Ishikawa (cell line): ENCODE data around the gene ANP32B.

Experiments
- CEBPB ChIP-seq: IDR thresholded peaks from 2 replicates; pipeline ENCODE4 v1.6.1; 2012
- CREB1 ChIP-seq: IDR thresholded peaks from 2 replicates; pipeline ENCODE4 v1.6.1; 2012; ENCODE audit warnings: low read depth
- EGR1 ChIP-seq: IDR thresholded peaks from 2 replicates; pipeline ENCODE4 v1.6.1; 2012
- EP300 ChIP-seq: IDR thresholded peaks from 2 replicates; pipeline ENCODE4 v1.6.1; 2012; ENCODE audit warnings: borderline replicate concordance
- FOXM1 ChIP-seq: IDR thresholded peaks from 2 replicates; pipeline ENCODE4 v1.6.1; 2012; ENCODE audit warnings: low read depth, borderline replicate concordance
- NFIC ChIP-seq: IDR thresholded peaks from 2 replicates; pipeline ENCODE4 v1.6.1; 2012
- RAD21 ChIP-seq: IDR thresholded peaks from 2 replicates; pipeline ENCODE4 v1.6.1; 2012; ENCODE audit warnings: low read depth
- TAF1 ChIP-seq: IDR thresholded peaks from 2 replicates; pipeline ENCODE4 v1.6.1; 2012; ENCODE audit warnings: low read depth, mild to moderate bottlenecking
- TCF12 ChIP-seq: IDR thresholded peaks from 2 replicates; pipeline ENCODE4 v1.6.1; 2012; ENCODE audit warnings: low read depth
- TEAD4 ChIP-seq: IDR thresholded peaks from 2 replicates; pipeline ENCODE4 v1.6.1; 2012
- USF1 ChIP-seq: IDR thresholded peaks from 2 replicates; pipeline ENCODE4 v1.6.1; 2012
- YY1 ChIP-seq: IDR thresholded peaks from 2 replicates; pipeline ENCODE4 v1.6.1; 2012; ENCODE audit warnings: low read depth
- ZBTB7A ChIP-seq: IDR thresholded peaks from 2 replicates; pipeline ENCODE4 v1.6.1; 2012; ENCODE audit warnings: low read depth
- TF ChIP-seq, protein P1 (sequence below): IDR thresholded peaks from 2 replicates; pipeline ENCODE4 v1.6.1; 2012
- TF ChIP-seq, protein P2 (sequence below): IDR thresholded peaks from 2 replicates; pipeline ENCODE4 v1.6.1; 2012; ENCODE audit warnings: low read depth, mild to moderate bottlenecking

The ANP32B gene

GRCh38 chr9:98022447-98022846 lies 39.3 kb downstream of the ANP32B start:
- TF ChIP-seq YY1, result no peak
- TF ChIP-seq USF1, result no peak
- TF ChIP-seq TEAD4, result no peak
- TF ChIP-seq RAD21, result no peak
- no peak for TF ChIP-seq CREB1
- TF ChIP-seq, protein P1, sequence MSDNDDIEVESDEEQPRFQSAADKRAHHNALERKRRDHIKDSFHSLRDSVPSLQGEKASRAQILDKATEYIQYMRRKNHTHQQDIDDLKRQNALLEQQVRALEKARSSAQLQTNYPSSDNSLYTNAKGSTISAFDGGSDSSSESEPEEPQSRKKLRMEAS, result no peak
- no peak for TF ChIP-seq ZBTB7A
- no peak for TF ChIP-seq EGR1
- no peak for TF ChIP-seq NFIC
- TF ChIP-seq TAF1, result no peak
- TF ChIP-seq CEBPB, result no peak
- TF ChIP-seq FOXM1, result no peak
- no peak for TF ChIP-seq EP300
- TF ChIP-seq, protein P2, sequence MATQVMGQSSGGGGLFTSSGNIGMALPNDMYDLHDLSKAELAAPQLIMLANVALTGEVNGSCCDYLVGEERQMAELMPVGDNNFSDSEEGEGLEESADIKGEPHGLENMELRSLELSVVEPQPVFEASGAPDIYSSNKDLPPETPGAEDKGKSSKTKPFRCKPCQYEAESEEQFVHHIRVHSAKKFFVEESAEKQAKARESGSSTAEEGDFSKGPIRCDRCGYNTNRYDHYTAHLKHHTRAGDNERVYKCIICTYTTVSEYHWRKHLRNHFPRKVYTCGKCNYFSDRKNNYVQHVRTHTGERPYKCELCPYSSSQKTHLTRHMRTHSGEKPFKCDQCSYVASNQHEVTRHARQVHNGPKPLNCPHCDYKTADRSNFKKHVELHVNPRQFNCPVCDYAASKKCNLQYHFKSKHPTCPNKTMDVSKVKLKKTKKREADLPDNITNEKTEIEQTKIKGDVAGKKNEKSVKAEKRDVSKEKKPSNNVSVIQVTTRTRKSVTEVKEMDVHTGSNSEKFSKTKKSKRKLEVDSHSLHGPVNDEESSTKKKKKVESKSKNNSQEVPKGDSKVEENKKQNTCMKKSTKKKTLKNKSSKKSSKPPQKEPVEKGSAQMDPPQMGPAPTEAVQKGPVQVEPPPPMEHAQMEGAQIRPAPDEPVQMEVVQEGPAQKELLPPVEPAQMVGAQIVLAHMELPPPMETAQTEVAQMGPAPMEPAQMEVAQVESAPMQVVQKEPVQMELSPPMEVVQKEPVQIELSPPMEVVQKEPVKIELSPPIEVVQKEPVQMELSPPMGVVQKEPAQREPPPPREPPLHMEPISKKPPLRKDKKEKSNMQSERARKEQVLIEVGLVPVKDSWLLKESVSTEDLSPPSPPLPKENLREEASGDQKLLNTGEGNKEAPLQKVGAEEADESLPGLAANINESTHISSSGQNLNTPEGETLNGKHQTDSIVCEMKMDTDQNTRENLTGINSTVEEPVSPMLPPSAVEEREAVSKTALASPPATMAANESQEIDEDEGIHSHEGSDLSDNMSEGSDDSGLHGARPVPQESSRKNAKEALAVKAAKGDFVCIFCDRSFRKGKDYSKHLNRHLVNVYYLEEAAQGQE, result no peak
- no peak for TF ChIP-seq TCF12

GRCh38 chr9:98024702-98025101 lies 41.6 kb downstream of the ANP32B start:
- no peak for TF ChIP-seq TAF1
- no peak for TF ChIP-seq NFIC
- TF ChIP-seq FOXM1, result no peak
- no peak for TF ChIP-seq EP300
- TF ChIP-seq RAD21, result no peak
- TF ChIP-seq, protein P2, result no peak
- no peak for TF ChIP-seq TCF12
- no peak for TF ChIP-seq TEAD4
- TF ChIP-seq USF1, result no peak
- TF ChIP-seq, protein P1, result no peak
- TF ChIP-seq CREB1, result no peak
- no peak for TF ChIP-seq CEBPB
- no peak for TF ChIP-seq YY1
- TF ChIP-seq ZBTB7A, result no peak
- TF ChIP-seq EGR1, result no peak

- TF ChIP-seq CREB1 (no peak), ZBTB7A (no peak), EGR1 (no peak), USF1 (no peak), YY1 (no peak), CEBPB (no peak), NFIC (no peak), FOXM1 (no peak), EP300 (no peak)
- TF ChIP-seq, protein P1, result no peak
Measured at GRCh38 chr9:98031169-98031568, 48.0 kb downstream of the ANP32B start.

DNA sequence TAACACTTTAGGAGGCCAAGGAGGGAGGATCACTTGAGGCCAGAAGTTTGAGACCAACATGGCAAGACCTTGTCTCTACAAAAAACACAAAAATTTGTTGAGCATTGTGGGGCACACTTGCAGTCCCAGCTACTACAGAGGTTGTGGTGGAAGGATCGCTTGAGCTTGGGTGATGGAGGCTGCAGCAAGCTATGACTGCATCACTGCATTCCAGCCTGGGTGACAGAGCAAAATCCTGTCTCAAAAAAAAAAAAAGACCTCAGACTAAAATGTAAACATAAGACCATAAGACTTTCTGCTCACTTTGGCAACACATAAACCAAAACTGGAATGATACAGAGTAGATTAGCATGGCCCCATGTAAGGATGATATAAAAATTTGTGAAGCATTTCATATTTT lies 48.8 kb downstream of the ANP32B start:
- no peak for TF ChIP-seq TCF12
- TF ChIP-seq FOXM1, result no peak
- TF ChIP-seq TAF1, result no peak
- no peak for TF ChIP-seq NFIC
- TF ChIP-seq EP300, result no peak
- TF ChIP-seq USF1, result no peak
- no peak for TF ChIP-seq YY1
- no peak for TF ChIP-seq CEBPB
- TF ChIP-seq ZBTB7A, result no peak
- no peak for TF ChIP-seq RAD21
- TF ChIP-seq, protein P1, result no peak
- TF ChIP-seq CREB1, result no peak
